HepG2 (cell line): ENCODE data around the gene ITGB5. TPM values are rescaled to one million over a fixed set of nuclear protein-coding genes. Genes with fewer than 3 reads are reported as not detected.
A peak's percentile ranks its signal among the peaks of the same experiment; 100 is the strongest.

Experiments used
- CERS6 ChIP-seq: sonication (generic); formaldehyde crosslinking; IDR thresholded peaks from 2 replicates; pipeline ENCODE4 v1.5.0; 2020; ENCODE audit warnings: missing genetic modification reagents
- CREB3 ChIP-seq: sonication (generic); formaldehyde crosslinking; IDR thresholded peaks from 2 replicates; pipeline ENCODE4 v1.5.0; 2020; ENCODE audit warnings: missing genetic modification reagents
- EP300 ChIP-seq, 3 experiments: sonication (generic) in 1 of 3; formaldehyde crosslinking in 1 of 3; IDR thresholded peaks; 2 replicates each; pipeline versions ENCODE4 v1.5.1 to v1.6.1; 2011 to 2020; ENCODE audit warnings: low read depth in 2 of 3, low read length in 2 of 3, borderline replicate concordance in 1 of 3, improper control_type of control experiment in 1 of 3, mild to moderate bottlenecking in 1 of 3, missing genetic modification reagents in 1 of 3, moderate library complexity in 1 of 3
- GPBP1L1 ChIP-seq: sonication (generic); formaldehyde crosslinking; IDR thresholded peaks from 2 replicates; pipeline ENCODE4 v1.5.0; 2020; ENCODE audit warnings: mild to moderate bottlenecking, missing genetic modification reagents
- HDAC2 ChIP-seq: sonication (generic); formaldehyde crosslinking; IDR thresholded peaks from 2 replicates; pipeline ENCODE4 v1.4.0; 2020; ENCODE audit warnings: missing genetic modification reagents
- KLF16 ChIP-seq, 2 experiments: sonication (generic) in 1 of 2; formaldehyde crosslinking in 1 of 2; IDR thresholded peaks; 2 replicates each; pipeline versions ENCODE4 v1.6.1 to v1.8.0; 2016 to 2023; ENCODE audit warnings: missing genetic modification reagents in 2 of 2, missing compliant biosample characterization in 1 of 2
- MYC ChIP-seq: sonication (generic); formaldehyde crosslinking; IDR thresholded peaks from 2 replicates; pipeline ENCODE4 v1.9.0; 2021; ENCODE audit warnings: missing genetic modification reagents, borderline replicate concordance
- PHF21A ChIP-seq: sonication (generic); formaldehyde crosslinking; IDR thresholded peaks from 2 replicates; pipeline ENCODE4 v1.5.0; 2020; ENCODE audit warnings: mild to moderate bottlenecking, missing genetic modification reagents
- PPARG ChIP-seq: conservative IDR thresholded peaks from 2 replicates; pipeline ENCODE4 v1.6.1; 2016; ENCODE audit warnings: missing biosample characterization, missing genetic modification reagents
- RARA ChIP-seq: IDR thresholded peaks from 2 replicates; pipeline ENCODE4 v1.6.1; 2016; ENCODE audit warnings: missing genetic modification reagents, missing compliant biosample characterization
- RXRA ChIP-seq: sonication (generic); formaldehyde crosslinking; IDR thresholded peaks from 2 replicates; pipeline ENCODE4 v1.5.1; 2020; ENCODE audit warnings: missing genetic modification reagents
- SALL1 ChIP-seq: sonication (generic); formaldehyde crosslinking; IDR thresholded peaks from 2 replicates; pipeline ENCODE4 v1.8.0; 2022; ENCODE audit warnings: mild to moderate bottlenecking, missing genetic modification reagents
- SOX5 ChIP-seq: IDR thresholded peaks from 2 replicates; pipeline ENCODE4 v1.6.1; 2016; ENCODE audit warnings: borderline replicate concordance
- TFAP4 ChIP-seq: sonication (generic); IDR thresholded peaks from 2 replicates; pipeline ENCODE4 v1.6.1; 2016; ENCODE audit warnings: low read depth, borderline replicate concordance
- ZNF263 ChIP-seq: sonication (generic); formaldehyde crosslinking; IDR thresholded peaks from 2 replicates; pipeline ENCODE4 v1.4.0; 2020; ENCODE audit warnings: missing genetic modification reagents
- ZNF331 ChIP-seq: sonication (generic); formaldehyde crosslinking; IDR thresholded peaks from 2 replicates; pipeline ENCODE4 v1.4.0; 2020; ENCODE audit warnings: missing genetic modification reagents
- ZNF350 ChIP-seq: sonication (generic); formaldehyde crosslinking; IDR thresholded peaks from 2 replicates; pipeline ENCODE4 v1.4.0; 2020; ENCODE audit warnings: mild to moderate bottlenecking, low read depth, missing genetic modification reagents, borderline replicate concordance
- ZNF558 ChIP-seq: sonication (generic); formaldehyde crosslinking; IDR thresholded peaks from 2 replicates; pipeline ENCODE4 v1.9.0; 2022; ENCODE audit warnings: mild to moderate bottlenecking, missing genetic modification reagents, borderline replicate concordance
- ZNF605 ChIP-seq: sonication (generic); formaldehyde crosslinking; IDR thresholded peaks from 2 replicates; pipeline ENCODE4 v1.8.0; 2022; ENCODE audit warnings: mild to moderate bottlenecking, missing genetic modification reagents
- ZSCAN22 ChIP-seq: sonication (generic); formaldehyde crosslinking; IDR thresholded peaks from 2 replicates; pipeline ENCODE4 v1.4.0; 2020; ENCODE audit warnings: mild to moderate bottlenecking, missing genetic modification reagents
- polyA plus RNA-seq, 8 experiments: library from polyadenylated mRNA; depleted of rRNA in 3 of 8; stranded (reverse) in 7 of 8; unstranded in 1 of 8; fragments of >200 nt; fragmentation: Illumina TruSeq in 4 of 8; extraction: Trizol in 4 of 8; gene quantifications; 2 replicates each; pipeline versions ENCODE4 v1.2.1 to v1.2.3, GENCODE V29; 2011 to 2016; ENCODE audit warnings: low read depth in 4 of 8, missing spikeins in 1 of 8, mixed read lengths in 1 of 8; ENCODE audit not compliant: insufficient read depth in 1 of 8
- total RNA-seq, 5 experiments: library from RNA; depleted of rRNA; stranded (reverse); fragments of >200 nt; fragmentation: Illumina TruSeq; extraction: Trizol; gene quantifications; 2 replicates each; pipeline ENCODE4 v1.2.3, GENCODE V29; 2016; ENCODE audit warnings: low read depth in 1 of 5

ITGB5 gene
- total and polyA plus RNA-seq, 2 of the 13 experiments (the other 11 are each of a cell fraction or from before 2014, with no cell fraction given), result 74.1 to 343 TPM

GRCh38 chr3:124829819-124830554 lies 57.2 kb downstream of the ITGB5 start (continued):
- no peak for TF ChIP-seq CERS6
- TF ChIP-seq PPARG (CRISPR knock-in tag), result peak; percentile 84
- 0 out of 2 replicates have a peak, but pooled peaks have one; percentile 14 for TF ChIP-seq ZNF605
- no peak for TF ChIP-seq GPBP1L1
- TF ChIP-seq HDAC2 (CRISPR knock-in tag), result peak; percentile 33; the same call in 1 of the 2 replicates
- TF ChIP-seq MYC (CRISPR knock-in tag), result no peak
- peak; percentile 44; the same call in 1 of the 2 replicates for TF ChIP-seq TFAP4
- peak; percentile 9; the same call in 1 of the 2 replicates for TF ChIP-seq PHF21A (CRISPR knock-in tag)
- TF ChIP-seq ZNF350 (CRISPR knock-in tag), result no peak
- no peak for TF ChIP-seq ZSCAN22 (CRISPR knock-in tag)
- TF ChIP-seq KLF16 (CRISPR knock-in tag; IDR thresholded peaks at IDR 0.05), result no peak
- 0 out of 2 replicates have a peak, but pooled peaks have one; percentile 28 for TF ChIP-seq SALL1
- TF ChIP-seq ZNF331 (CRISPR knock-in tag), result peak; percentile 31; the same call in 1 of the 2 replicates
- peak; percentile 73; the same call in 1 of the 2 replicates for TF ChIP-seq RXRA (CRISPR knock-in tag)
- 0 out of 2 replicates have a peak, but pooled peaks have one; percentile 11 for TF ChIP-seq SOX5 (CRISPR knock-in tag)
- peak; percentile 77 for TF ChIP-seq RARA (CRISPR knock-in tag)
- 0 out of 4 replicates have a peak, but pooled peaks of 1 of the 2 experiments have one; percentile 7 for TF ChIP-seq EP300 (IDR thresholded peaks at IDR 0.05; ENCODE audit: low read depth in 2 of 2, low read length in 2 of 2)
- no peak for TF ChIP-seq EP300 (CRISPR knock-in tag; IDR thresholded peaks at IDR 0.05; ENCODE audit: borderline replicate concordance)
- TF ChIP-seq CREB3 (CRISPR knock-in tag), result no peak
- TF ChIP-seq ZNF263 (CRISPR knock-in tag), result peak; percentile 45; the same call in 1 of the 2 replicates
- no peak for TF ChIP-seq ZNF558 (CRISPR knock-in tag)
